LNCaP clone FGC (cell line): ENCODE data around the gene ANKRD66.

Experiments
- DNase-seq: peaks from one replicate; pipeline ENCODE4 v3.0.0-alpha.2; 2011; ENCODE audit warnings: low read depth
- H3K4me3 ChIP-seq: 2 replicates; pipeline ENCODE4 v1.5.1; 2011; ENCODE audit warnings: mild to moderate bottlenecking, low read depth, low read length, control low read depth
- TF ChIP-seq, protein P1 (sequence below): IDR thresholded peaks from 2 replicates; pipeline ENCODE4 v1.5.1; 2012; ENCODE audit warnings: mild to moderate bottlenecking; ENCODE audit not compliant: control insufficient read depth, insufficient read depth; ENCODE audit errors: extremely low read depth

Gene ANKRD66

DNA sequence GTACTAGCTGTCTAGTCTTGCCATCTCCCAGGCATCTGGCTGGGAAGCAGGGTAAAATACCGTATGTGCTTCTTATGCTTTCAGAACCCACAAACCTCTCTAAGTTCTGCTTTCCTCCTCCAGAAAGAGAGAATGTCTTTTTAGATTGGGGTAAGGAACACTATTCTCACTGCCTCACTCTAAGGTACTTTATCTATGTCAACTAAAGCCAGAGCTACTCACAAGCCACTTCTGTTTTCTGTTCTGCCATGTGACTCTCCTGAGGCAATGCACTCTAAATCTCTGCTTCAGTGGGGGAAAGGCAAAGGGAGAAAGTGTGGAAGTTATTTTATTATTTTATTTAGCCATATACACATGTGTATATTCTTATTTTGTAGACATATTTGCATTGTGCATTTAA is 62.1 kb downstream of the ANKRD66 start:
- H3K4me3 ChIP-seq = no peak overlapping the region
- DNase-seq = no peak

More for the DNA sequence above, 62.1 kb downstream of the ANKRD66 start:
- TF ChIP-seq, protein P1, sequence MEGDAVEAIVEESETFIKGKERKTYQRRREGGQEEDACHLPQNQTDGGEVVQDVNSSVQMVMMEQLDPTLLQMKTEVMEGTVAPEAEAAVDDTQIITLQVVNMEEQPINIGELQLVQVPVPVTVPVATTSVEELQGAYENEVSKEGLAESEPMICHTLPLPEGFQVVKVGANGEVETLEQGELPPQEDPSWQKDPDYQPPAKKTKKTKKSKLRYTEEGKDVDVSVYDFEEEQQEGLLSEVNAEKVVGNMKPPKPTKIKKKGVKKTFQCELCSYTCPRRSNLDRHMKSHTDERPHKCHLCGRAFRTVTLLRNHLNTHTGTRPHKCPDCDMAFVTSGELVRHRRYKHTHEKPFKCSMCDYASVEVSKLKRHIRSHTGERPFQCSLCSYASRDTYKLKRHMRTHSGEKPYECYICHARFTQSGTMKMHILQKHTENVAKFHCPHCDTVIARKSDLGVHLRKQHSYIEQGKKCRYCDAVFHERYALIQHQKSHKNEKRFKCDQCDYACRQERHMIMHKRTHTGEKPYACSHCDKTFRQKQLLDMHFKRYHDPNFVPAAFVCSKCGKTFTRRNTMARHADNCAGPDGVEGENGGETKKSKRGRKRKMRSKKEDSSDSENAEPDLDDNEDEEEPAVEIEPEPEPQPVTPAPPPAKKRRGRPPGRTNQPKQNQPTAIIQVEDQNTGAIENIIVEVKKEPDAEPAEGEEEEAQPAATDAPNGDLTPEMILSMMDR = no peak
